ENCODE measurements around the gene TECPR2. TPM values are rescaled to one million over a fixed set of nuclear protein-coding genes. Genes with fewer than 3 reads are reported as not detected.

TECPR2 gene
- total and polyA plus RNA-seq, 2 of the 13 experiments (the other 11 are each of a cell fraction or from before 2014, with no cell fraction given), result 3.5 to 5.7 TPM

DNA sequence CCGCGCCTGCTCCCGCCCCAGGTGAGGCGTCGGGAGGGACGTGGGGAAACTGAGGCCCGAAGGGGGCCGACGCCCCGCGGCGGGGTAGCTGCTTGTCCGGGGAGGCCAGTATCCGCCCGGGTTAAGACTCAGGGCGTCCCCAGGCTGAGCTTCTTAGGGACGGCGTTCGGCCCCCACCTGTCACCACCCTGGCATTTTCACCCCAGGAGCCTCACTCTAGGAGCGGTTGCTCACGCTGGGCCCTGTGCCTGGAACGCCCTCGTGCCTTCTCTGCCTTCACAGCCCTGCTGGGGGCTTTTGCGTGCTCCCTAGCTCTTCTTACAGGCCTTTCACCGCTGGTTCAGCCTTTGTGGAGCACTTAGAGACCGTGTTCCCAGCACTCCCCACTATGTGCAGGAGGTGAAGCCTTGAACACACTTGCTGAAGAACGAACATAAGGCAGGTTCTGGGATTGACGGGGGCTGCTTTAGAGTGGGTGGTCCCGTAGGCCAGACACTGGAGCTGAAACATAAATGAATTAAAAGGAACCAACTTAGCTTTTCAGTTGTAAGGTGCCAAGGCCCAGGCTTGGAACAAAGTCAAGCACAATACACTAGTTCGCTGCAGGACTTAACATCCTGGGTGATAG lies 42.6 kb upstream of the TECPR2 start (continued):
- TF ChIP-seq, protein P1, sequence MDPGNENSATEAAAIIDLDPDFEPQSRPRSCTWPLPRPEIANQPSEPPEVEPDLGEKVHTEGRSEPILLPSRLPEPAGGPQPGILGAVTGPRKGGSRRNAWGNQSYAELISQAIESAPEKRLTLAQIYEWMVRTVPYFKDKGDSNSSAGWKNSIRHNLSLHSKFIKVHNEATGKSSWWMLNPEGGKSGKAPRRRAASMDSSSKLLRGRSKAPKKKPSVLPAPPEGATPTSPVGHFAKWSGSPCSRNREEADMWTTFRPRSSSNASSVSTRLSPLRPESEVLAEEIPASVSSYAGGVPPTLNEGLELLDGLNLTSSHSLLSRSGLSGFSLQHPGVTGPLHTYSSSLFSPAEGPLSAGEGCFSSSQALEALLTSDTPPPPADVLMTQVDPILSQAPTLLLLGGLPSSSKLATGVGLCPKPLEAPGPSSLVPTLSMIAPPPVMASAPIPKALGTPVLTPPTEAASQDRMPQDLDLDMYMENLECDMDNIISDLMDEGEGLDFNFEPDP (CRISPR knock-in tag; conservative IDR thresholded peaks at IDR 0.05), result no peak
- TF ChIP-seq, protein P2, sequence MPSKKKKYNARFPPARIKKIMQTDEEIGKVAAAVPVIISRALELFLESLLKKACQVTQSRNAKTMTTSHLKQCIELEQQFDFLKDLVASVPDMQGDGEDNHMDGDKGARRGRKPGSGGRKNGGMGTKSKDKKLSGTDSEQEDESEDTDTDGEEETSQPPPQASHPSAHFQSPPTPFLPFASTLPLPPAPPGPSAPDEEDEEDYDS (CRISPR knock-in tag; IDR thresholded peaks at IDR 0.05), result no peak
- TF ChIP-seq FOXA1 (IDR thresholded peaks at IDR 0.05) (no peak), FOXA1 (CRISPR knock-in tag; IDR thresholded peaks at IDR 0.05) (no peak), MAFF (IDR thresholded peaks at IDR 0.05; ENCODE audit: low read depth, low read length) (no peak), ZBTB38 (CRISPR knock-in tag; IDR thresholded peaks at IDR 0.05) (no peak), JDP2 (CRISPR knock-in tag; IDR thresholded peaks at IDR 0.05; ENCODE audit: borderline replicate concordance) (no peak), ZIK1 (CRISPR knock-in tag; IDR thresholded peaks at IDR 0.05; ENCODE audit: borderline replicate concordance, low read depth) (no peak), MTF2 (CRISPR knock-in tag; IDR thresholded peaks at IDR 0.05; ENCODE audit: borderline replicate concordance) (no peak), YEATS4 (CRISPR knock-in tag; IDR thresholded peaks at IDR 0.05; ENCODE audit: borderline replicate concordance) (peak; percentile 43; the same call in 1 of the 2 replicates), TBL1XR1 (IDR thresholded peaks at IDR 0.05; ENCODE audit: borderline replicate concordance, low read length, partially characterized antibody) (no peak), ZFY (CRISPR knock-in tag; IDR thresholded peaks at IDR 0.05) (peak; percentile 71), KLF16 (CRISPR knock-in tag; IDR thresholded peaks at IDR 0.05) (0 out of 4 replicates have a peak, but pooled peaks of 1 of the 2 experiments have one; percentile 3), ZSCAN20 (CRISPR knock-in tag; IDR thresholded peaks at IDR 0.05; ENCODE audit: borderline replicate concordance) (no peak), ZNF510 (CRISPR knock-in tag; IDR thresholded peaks at IDR 0.05; ENCODE audit: low read depth) (no peak), ZNF883 (CRISPR knock-in tag; IDR thresholded peaks at IDR 0.05; ENCODE audit: not compliant biosample characterization) (peak; percentile 18), SKI (IDR thresholded peaks at IDR 0.05; ENCODE audit: partially characterized antibody) (no peak), RFX1 (IDR thresholded peaks at IDR 0.05) (no peak), HIVEP1 (CRISPR knock-in tag; IDR thresholded peaks at IDR 0.05) (no peak), ZFX (CRISPR knock-in tag; IDR thresholded peaks at IDR 0.05; ENCODE audit: low read depth) (peak; percentile 64), TRIM24 (CRISPR knock-in tag; IDR thresholded peaks at IDR 0.05) (no peak)
- TF ChIP-seq, protein P3, sequence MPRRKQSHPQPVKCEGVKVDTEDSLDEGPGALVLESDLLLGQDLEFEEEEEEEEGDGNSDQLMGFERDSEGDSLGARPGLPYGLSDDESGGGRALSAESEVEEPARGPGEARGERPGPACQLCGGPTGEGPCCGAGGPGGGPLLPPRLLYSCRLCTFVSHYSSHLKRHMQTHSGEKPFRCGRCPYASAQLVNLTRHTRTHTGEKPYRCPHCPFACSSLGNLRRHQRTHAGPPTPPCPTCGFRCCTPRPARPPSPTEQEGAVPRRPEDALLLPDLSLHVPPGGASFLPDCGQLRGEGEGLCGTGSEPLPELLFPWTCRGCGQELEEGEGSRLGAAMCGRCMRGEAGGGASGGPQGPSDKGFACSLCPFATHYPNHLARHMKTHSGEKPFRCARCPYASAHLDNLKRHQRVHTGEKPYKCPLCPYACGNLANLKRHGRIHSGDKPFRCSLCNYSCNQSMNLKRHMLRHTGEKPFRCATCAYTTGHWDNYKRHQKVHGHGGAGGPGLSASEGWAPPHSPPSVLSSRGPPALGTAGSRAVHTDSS (CRISPR knock-in tag; conservative IDR thresholded peaks at IDR 0.05), result no peak
- TF ChIP-seq, protein P4, sequence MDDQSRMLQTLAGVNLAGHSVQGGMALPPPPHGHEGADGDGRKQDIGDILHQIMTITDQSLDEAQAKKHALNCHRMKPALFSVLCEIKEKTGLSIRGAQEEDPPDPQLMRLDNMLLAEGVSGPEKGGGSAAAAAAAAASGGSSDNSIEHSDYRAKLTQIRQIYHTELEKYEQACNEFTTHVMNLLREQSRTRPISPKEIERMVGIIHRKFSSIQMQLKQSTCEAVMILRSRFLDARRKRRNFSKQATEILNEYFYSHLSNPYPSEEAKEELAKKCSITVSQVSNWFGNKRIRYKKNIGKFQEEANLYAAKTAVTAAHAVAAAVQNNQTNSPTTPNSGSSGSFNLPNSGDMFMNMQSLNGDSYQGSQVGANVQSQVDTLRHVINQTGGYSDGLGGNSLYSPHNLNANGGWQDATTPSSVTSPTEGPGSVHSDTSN (CRISPR knock-in tag; IDR thresholded peaks at IDR 0.05; ENCODE audit: borderline replicate concordance), result 0 out of 2 replicates have a peak, but pooled peaks have one; percentile 45
- TF ChIP-seq, protein P5, sequence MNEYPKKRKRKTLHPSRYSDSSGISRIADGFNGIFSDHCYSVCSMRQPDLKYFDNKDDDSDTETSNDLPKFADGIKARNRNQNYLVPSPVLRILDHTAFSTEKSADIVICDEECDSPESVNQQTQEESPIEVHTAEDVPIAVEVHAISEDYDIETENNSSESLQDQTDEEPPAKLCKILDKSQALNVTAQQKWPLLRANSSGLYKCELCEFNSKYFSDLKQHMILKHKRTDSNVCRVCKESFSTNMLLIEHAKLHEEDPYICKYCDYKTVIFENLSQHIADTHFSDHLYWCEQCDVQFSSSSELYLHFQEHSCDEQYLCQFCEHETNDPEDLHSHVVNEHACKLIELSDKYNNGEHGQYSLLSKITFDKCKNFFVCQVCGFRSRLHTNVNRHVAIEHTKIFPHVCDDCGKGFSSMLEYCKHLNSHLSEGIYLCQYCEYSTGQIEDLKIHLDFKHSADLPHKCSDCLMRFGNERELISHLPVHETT (CRISPR knock-in tag; conservative IDR thresholded peaks at IDR 0.05), result no peak
